Left ventricle myocardium inferior (tissue), 1 donor: Measurements from ENCODE around the gene ZRANB2. TPM values are rescaled to one million over a fixed set of nuclear protein-coding genes. Genes with fewer than 3 reads are reported as not detected.
A peak's percentile ranks its signal among the peaks of the same experiment; 100 is the strongest.

Experiments
- DNase-seq: peaks from one replicate; pipeline ENCODE4 v3.0.0-alpha.2; 2020
- H3K27ac ChIP-seq: fragments of 200-600 bp; replicated peaks from 2 replicates; pipeline ENCODE4 v1.8.0; 2021
- H3K27me3 ChIP-seq: fragments of 200-600 bp; 2 replicates; pipeline ENCODE4 v1.8.0; 2021; ENCODE audit warnings: low read depth
- H3K36me3 ChIP-seq: fragments of 200-600 bp; 2 replicates; pipeline ENCODE4 v1.8.0; 2021
- H3K4me1 ChIP-seq: fragments of 200-600 bp; 2 replicates; pipeline ENCODE4 v1.8.0; 2021
- H3K4me3 ChIP-seq: fragments of 200-600 bp; 2 replicates; pipeline ENCODE4 v1.8.0; 2021; ENCODE audit warnings: mild to moderate bottlenecking, moderate library complexity
- H3K9me3 ChIP-seq: fragments of 200-600 bp; replicated peaks from 2 replicates; pipeline ENCODE4 v1.8.0; 2021
- CTCF ChIP-seq: fragments of 200-600 bp; IDR thresholded peaks from 2 replicates; pipeline ENCODE4 v1.8.0; 2021; ENCODE audit warnings: antibody characterized with exemption, mild to moderate bottlenecking, borderline replicate concordance
- intact Hi-C: fragments of 100-400 bp; cut with micrococcal nuclease; formaldehyde crosslinking; loops from one replicate; pipeline ENCODE4 v1.11.0; 2022
- total RNA-seq: library from RNA; stranded (reverse); fragmentation: NEBNext Ultra II Directional; extraction: Animal tissue kit (Norgen Biotek cat#: 25700); gene quantifications from one replicate; pipeline ENCODE4 v1.2.1, GENCODE V29; 2021
- donor health status: DM: no; HTN: yes; CAD: no; lungs with severe emphysema.

The ZRANB2 gene
- total RNA-seq, 1 donor from 2014 or later: 58.5 TPM

- no peak for DNase-seq
- H3K36me3 ChIP-seq: peaks cover 2% of the 10 kb centered on the region
- H3K27me3 ChIP-seq: no peaks in the 10 kb centered on the region
- TF ChIP-seq CTCF: no peak
- peaks cover 25% of the 10 kb centered on the region for H3K4me1 ChIP-seq
- H3K4me3 ChIP-seq: no peak overlapping the region
- intact Hi-C loops: no loop called here
- no peaks in the 10 kb centered on the region for H3K9me3 ChIP-seq
- no peak overlapping the region for H3K27ac ChIP-seq
Measured at GRCh38 chr1:71083271-71083670, 2.4 kb upstream of the ZRANB2 start.

GRCh38 chr1:71081697-71082080, 854 bp upstream of the ZRANB2 start:
- Histone ChIP-seq H3K27me3 (no peaks in the 10 kb centered on the region), H3K27ac (peak overlapping the region; percentile 94), H3K9me3 (no peaks in the 10 kb centered on the region), H3K36me3 (peaks cover 18% of the 10 kb centered on the region), H3K4me3 (peak overlapping the region; percentile 90), H3K4me1 (peaks cover 40% of the 10 kb centered on the region)
- intact Hi-C loops: no loop called here
- no peak for TF ChIP-seq CTCF
- DNase-seq: peak; percentile 13

- H3K27ac ChIP-seq: peak overlapping the region; percentile 94
- H3K36me3 ChIP-seq: peaks cover 32% of the 10 kb centered on the region
- peaks cover 42% of the 10 kb centered on the region for H3K4me1 ChIP-seq
- intact Hi-C loops: no loop called here
- no peaks in the 10 kb centered on the region for H3K27me3 ChIP-seq
- no peak for TF ChIP-seq CTCF
- H3K4me3 ChIP-seq: peak overlapping the region; percentile 90
- DNase-seq: no peak
- no peaks in the 10 kb centered on the region for H3K9me3 ChIP-seq
Measured at GRCh38 chr1:71080230-71080738, 551 bp downstream of the ZRANB2 start.

- DNase-seq: no peak
- H3K4me3 ChIP-seq: no peak overlapping the region
- intact Hi-C loops: no loop called here
- no peaks in the 10 kb centered on the region for H3K27me3 ChIP-seq
- no peaks in the 10 kb centered on the region for H3K9me3 ChIP-seq
- H3K4me1 ChIP-seq: peaks cover 39% of the 10 kb centered on the region
- no peak overlapping the region for H3K27ac ChIP-seq
- peaks cover 81% of the 10 kb centered on the region for H3K36me3 ChIP-seq
- no peak for TF ChIP-seq CTCF
Measured at GRCh38 chr1:71074681-71075080, 6.2 kb downstream of the ZRANB2 start.

- Histone ChIP-seq H3K27ac (no peak overlapping the region), H3K4me1 (peaks cover 16% of the 10 kb centered on the region), H3K4me3 (no peak overlapping the region), H3K36me3 (peaks cover 93% of the 10 kb centered on the region), H3K9me3 (no peaks in the 10 kb centered on the region), H3K27me3 (no peaks in the 10 kb centered on the region)
- intact Hi-C loops: no loop called here
- no peak for DNase-seq
- no peak for TF ChIP-seq CTCF
Measured at GRCh38 chr1:71072273-71072672, 8.6 kb downstream of the ZRANB2 start.
